NCI-H510A (cell line): ENCODE results near the gene MYO1H.
"Not testable (repeated sequence)": the region's sequence is repeated elsewhere in the genome, so short reads cannot be mapped to it uniquely, and the experiment has no call there.

Experiments used
- DNase-seq: peaks from one replicate; lab custom pipeline; 2025; lab: John Stamatoyannopoulos, UW

Gene MYO1H, protein sequence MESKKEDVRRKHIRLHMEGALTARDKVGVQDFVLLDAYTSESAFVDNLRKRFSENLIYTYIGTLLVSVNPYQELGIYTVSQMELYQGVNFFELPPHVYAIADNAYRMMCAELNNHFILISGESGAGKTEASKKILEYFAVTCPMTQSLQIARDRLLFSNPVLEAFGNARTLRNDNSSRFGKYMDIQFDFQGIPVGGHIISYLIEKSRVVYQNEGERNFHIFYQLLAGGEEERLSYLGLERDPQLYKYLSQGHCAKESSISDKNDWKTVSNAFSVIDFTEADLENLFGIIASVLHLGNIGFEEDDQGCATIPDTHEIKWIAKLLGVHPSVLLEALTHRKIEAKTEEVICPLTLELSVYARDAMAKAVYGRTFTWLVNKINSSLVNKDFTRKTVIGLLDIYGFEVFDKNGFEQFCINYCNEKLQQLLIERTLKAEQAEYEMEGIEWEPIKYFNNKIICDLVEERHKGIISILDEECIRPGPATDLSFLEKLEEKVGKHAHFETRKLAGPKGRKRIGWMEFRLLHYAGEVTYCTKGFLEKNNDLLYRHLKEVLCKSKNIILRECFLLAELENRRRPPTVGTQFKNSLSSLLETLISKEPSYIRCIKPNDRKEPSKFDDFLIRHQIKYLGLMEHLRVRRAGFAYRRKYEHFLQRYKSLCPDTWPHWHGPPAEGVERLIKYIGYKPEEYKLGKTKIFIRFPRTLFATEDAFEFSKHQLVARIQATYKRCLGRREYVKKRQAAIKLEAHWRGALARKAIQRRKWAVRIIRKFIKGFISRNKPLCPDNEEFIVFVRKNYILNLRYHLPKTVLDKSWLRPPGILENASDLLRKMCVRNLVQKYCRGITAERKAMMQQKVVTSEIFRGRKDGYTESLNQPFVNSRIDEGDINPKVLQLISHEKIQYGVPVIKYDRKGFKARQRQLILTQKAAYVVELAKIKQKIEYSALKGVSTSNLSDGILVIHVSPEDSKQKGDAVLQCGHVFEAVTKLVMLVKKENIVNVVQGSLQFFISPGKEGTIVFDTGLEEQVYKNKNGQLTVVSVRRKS

DNA sequence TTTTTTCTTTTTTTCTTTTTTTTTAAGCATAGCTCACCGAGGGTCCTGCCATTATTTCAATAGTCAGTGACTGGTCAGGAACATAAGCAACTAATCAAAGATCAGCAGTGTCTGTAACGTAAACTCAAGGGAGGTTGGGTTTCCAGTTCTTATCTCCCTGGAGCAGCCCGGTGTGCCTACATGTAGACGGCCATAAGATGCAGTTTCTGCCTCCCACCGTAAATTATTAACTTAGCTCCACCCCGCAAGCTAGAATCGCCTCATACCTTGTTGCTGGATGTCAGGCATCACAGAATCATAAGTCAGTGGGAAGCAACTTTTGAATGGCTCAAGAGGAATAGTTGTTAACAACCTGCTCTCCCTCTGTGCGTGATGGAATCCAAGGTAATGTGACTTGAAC is at the start of gene MYO1H:
TSS of gene MYO1H (plus strand) at position 312 of the 400 bp plus-strand sequence. CDS start at position 373, 61 bp downstream.
- DNase-seq = no peak

DNA sequence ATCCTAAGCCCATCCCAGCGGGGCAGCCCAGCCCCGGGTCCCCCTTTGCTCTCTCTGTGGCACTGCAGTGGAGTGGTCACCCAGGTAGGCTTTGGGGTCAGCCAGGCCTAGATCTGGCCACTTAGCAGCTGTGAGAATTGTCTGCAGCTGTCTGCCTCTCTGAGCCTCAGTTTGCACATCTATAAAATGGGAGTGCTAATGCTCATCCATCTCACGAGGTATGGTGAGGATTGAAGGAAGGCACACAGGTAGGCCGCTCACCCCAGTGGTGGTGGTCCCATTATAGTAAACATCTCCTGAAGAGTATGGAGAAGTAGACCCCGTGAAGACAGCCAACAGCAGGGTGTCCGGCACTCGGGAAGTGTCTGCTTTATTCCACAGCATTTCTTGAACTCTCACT is 47.9 kb upstream of the MYO1H start:
- no peak for DNase-seq

DNA sequence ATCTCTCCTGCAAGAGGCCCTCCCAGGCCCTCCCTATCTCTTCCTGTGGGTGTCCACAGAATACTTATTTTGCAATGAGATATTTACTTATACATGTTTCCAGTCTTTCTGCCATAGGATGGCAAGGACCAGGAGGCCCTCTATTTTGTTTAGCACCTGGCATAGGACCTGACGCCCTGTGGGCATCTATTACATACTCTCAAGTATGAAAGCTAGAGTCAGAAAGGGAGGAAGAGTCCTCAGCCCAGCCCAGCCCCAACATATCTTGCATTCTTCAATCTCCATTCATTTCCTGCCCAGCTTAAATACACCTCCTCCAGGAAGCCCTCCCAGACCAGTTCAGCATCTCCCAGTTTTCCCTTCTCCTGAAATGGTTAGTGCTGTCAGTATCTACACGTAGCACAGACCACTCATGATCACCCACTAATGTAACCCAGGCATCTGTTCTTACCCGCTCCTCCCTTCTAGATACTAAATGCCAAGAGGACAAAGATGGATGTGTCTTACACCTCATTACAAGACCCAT is 46.0 kb upstream of the MYO1H start:
- no peak for DNase-seq

DNA sequence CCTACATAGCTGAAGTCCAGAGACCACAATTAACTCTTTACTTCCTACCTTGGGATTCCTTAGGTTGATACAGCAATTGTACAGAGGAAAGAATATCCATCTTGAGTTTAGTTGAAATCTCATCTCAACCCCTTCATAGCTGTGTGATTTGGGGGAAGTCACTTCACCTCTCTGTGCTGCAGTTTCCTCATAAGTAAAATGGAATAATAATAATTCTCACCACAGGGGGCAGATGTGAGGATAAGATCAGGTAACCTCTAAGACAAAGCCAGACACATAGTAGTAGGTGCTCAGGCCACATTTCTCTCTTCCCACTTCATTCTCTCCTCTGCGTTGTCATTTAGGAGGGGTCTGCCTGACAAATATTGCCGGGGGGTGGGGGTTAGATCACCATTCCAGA is 45.3 kb upstream of the MYO1H start:
- no peak for DNase-seq

DNA sequence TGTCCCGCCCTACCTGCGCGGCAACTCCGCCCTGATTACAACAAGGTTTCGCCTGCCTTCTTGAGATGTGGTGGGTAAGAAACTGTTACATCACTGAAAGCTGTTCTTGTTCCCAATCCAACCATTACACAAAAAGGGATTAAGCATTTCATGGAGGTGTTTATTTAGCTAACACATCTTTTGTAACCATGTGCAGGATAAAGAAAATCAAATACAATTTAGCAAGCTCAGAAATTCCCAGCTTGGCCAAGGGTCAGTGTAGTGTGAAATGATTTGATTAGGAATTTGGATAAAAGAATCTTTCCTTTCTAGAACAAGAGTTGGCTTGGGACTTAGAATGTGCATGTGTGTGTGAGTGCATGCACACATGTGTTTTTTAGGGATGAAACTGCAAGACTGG is 44.9 kb upstream of the MYO1H start:
- DNase-seq = no peak

DNA sequence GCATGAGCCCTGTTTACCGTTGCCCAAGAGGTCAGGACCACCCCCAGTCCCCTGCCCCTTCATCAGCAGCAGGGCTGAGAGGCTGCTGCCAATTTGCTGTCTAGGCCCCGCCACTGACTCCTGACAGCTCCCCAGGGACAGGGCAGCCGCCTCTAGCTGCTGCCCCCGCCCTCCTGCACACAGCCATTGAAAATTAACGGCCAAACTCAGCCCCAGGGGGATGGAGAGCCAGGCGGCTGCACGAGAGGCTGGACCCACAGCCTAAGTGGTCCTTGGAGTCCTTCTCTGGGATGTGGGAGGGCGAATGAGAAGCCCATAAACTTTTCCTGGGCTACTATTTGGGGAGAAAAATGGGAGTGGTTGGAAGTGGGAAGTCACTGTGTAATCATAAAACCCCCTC is 43.2 kb upstream of the MYO1H start:
- no peak for DNase-seq

DNA sequence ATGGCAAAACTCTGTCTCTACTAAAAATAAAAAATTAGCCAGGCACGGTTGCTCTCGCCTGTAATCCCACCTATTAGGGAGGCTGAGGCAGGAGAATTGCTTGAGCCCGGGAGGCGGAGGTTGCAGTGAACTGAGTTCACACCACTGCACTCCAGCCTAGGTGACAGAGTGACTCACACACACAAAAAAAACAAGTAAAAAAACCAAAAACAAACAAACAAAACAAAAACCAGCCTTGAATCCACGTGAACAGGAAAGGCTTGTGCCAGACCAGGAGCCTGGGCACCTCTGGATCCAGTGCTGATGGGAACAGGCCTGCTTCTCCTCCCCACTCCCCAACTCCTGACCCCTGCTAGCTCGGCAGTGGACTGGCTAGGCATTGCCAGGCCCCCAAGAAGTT is 42.2 kb upstream of the MYO1H start:
- DNase-seq = no peak

DNA sequence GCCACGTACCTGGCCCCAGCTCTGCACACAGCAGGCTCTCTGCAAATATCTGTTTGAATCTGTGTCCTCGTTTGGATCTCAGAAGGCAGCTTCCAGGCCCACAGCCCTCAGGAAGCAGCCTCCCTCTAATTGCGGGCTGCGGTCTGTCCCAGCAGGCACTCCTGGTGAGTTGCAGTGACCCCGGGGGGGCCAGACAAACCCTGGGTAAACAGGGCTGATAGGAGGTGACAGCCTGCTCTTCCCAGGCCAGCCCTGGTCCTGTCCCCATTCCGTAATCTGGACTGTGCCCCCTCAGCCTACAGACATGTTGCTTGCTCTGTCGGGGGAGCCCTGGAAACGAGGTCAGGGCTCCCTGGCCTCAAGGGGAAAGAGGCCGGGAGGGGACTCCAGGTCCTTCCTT is 40.6 kb upstream of the MYO1H start:
- no peak for DNase-seq

DNA sequence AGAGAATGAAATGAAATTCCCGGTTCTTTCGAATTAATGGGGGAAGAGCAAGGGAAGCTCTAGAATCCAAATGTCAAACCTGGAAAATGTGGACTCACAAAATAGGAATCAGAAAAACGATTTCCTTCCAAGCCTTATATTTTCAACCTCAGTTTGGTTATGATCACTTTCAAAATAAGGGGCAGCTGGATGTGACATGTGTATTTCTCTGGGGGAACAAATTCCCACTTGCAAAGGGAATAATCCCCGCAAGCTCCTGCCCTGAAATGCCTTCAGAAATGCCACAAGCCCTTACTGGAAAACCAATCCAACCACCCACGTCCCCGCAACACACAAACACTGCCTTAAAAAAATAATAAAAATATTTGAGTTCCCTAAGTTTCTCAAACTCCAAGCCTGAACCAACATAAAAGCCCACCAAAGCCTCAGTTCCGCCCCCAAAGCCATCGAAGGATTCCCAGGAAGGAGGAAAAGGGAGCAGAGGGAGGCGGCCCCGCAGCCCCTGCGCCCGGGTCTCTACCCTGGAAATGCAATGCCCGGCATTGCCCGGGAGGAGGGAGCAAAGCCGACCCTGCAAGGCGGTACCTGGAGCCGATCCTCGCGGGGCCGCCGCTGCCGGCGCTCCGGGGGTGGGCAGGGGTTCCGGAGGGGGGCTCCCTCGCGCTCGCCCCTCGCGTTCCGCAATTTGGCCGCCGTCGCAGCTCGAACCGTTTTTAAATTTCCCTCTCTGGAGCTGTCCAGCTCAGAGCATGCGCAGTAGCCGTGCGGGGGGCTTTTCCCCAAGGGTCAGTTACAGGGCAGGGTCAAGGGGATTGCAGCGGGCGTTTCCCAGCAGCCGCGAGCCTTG is 38.9 kb upstream of the MYO1H start, which contains the start of gene FOXN4:
TSS of gene FOXN4 (minus strand) at position 751 of the 847 bp plus-strand sequence. CDS start 963 bp downstream, outside the sequence.
- no peak for DNase-seq

DNA sequence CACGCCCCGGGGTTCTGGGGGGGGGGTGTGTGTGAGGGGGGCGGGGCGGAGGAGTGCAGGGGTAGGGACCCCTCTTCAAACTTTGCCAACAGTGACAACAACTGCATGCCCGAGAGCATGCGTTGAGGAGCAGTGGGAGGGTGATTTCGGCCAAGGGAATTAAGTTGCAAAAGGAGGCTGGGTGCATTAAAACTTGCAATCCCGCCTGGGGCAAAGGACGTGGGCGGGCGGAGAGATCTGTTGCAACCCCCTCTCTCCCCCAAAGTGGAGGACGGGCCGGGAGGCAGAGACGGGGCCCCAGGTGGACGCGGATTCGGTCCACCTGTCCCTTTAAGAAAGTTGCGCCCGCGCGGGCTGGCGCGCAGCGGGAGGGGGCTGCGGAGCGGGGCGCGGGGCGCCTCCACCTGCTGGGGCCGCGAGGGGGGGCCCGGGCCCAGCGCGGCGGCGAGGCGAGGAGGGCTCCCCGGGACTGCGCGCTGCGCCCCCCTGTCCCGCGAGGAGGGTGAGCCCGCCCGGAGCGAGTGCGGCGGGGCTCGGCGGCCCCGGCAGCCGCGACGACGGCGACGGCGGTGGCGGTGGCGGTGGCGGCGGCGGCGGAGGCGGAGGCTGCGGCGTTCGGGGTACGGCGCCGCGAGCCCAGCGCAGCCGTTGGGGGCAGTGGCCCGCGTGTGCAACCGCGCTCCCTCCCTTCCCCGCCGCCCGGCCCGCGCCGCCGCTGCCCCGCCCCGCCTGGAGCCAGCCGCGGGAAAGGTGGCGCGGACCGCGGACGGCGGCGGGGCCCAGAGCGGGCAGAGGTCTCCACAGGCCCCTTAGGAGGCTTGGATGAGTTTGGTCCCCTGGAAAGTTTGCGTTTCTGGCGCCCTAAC is 38.1 kb upstream of the MYO1H start:
- peak; percentile 24 for DNase-seq

DNA sequence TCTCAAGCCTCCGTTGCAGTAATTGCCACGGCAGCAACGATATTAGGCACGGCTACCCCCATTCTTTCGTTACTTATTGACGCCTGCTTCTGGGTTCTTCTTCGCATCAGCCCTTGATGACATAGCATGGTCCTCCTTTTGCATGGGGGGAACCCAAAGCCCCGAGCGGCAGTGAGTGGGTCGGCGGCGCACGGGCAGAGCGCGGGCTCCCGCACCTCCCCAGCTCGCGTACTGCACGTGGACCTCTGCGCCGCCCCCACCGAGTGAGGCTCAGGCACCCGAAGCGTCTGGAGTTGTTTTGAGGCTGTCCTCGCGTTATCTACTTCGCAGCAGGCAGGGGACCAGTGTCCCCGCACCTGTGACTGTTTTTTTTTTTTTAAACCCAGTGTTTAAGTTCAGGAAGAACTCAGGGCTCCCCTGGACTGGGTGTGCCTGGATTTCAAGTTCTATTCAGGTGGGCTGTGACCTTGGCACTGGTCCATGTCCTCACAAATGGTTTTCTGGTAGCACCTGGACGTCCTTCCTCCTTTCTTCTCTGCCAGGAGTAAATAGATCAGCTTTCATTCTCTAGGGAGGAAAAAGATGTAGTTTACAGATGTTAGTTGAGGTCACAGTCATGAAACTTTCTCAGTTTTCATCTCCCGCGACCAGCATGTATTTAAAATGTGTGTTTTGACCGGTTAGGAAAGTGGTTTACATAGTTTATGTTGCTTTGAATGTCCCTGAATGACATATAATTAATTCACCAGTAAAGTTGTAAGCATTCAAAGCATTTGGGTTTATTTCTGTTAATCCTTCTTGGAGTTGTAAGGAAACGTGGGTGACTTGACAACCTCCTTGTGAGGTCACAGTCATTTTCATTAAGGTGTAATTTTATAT is 37.2 kb upstream of the MYO1H start:
- DNase-seq = peak; percentile 25

DNA sequence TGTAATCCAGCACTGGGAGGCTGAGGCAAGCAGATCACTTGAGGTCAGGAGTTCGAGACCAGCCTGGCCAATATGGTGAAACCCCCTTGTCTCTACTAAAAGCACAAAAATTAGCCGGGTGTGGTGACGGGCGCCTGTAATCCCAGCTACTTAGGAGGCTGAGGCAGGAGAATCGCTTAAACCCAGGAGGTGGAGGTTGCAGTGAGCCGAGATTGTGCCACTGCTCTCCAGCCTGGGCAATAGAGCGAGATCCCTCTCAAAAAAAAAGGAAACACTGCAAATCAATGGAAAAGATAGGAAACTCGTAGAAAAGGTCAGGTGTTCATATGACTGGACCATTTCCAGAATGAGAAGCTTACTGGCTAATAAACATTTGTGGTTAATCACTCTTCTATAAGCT is 26.4 kb upstream of the MYO1H start:
- not testable (repeated sequence) for DNase-seq

DNA sequence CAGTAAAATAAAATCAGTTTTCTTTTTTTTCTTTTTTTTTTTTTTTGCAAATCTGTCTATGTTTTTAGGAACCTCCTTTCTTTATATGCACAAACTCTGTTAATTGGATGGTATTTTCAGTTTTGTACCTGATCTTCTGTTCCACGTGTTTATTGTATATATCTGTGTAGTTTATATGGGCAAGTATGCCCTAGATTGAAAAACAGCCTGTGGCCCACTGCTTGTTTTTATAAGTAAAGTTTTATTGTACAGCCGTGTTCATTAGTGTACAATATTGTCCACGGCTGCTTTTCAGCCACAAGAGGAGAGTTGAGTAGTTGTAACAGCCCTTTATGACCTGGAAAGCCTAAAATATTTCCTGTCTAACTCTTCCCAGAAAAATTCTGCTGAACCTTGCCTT is 18.7 kb upstream of the MYO1H start:
- no peak for DNase-seq

DNA sequence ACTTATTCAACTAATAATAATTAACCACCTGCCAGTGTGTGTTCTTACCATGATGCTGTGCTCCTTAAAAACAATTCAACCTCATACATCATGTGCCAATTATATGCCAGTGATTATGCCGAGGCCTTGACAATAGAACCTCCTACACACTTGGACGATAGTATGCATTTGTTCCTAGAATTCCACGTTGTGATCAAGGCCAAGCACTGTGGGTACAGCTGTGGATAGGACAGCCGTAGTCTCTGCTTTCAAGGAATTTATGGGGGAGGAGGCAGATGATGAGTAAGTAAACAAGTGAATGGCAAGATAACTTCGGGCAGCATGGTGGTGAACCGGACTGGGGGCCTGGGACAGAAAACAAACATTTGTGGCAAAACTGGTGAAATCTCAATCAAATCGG is 18.0 kb upstream of the MYO1H start:
- no peak for DNase-seq

DNA sequence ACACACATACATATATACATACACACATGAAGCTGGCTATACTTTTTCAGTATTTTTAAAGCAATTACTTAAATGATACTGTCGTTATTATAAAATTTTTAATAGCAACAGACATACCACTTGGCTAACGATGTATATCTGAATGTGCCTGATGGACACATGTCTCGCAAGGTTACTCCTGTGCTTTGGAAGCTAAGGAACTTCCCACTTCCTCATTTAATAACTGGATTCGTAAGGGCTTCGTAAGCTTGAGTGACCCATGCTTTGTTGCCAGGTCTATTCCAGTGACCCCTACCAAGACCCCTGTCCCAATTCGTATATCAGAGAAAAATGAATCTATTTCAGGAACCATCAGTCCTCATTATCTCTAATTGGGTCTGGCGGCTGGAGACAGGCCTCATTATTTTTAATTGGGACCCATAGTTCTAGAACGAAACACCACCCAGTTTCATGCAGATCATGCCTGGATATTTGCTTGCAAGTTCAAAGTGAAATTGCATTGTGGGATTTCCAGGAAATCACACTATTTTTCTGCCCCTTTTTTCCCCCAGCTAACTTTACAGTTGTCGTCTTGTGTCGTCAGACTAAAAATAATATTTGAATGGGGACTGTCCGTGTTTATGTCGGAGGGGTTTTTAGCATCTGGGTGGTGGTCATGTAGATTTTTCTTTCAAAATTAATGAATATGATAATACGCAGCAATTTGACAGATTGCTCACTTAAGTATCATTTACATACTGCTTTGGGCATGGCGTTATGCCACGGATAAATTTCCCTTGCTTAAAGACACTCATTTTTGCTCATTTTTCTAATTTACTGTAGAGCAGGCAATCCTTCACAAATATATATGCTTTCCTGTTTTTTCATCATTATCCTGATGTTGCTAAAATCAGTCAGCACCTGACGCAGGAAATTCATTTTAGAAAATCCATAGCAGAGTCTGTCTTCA is 17.1 kb upstream of the MYO1H start:
- DNase-seq = no peak

DNA sequence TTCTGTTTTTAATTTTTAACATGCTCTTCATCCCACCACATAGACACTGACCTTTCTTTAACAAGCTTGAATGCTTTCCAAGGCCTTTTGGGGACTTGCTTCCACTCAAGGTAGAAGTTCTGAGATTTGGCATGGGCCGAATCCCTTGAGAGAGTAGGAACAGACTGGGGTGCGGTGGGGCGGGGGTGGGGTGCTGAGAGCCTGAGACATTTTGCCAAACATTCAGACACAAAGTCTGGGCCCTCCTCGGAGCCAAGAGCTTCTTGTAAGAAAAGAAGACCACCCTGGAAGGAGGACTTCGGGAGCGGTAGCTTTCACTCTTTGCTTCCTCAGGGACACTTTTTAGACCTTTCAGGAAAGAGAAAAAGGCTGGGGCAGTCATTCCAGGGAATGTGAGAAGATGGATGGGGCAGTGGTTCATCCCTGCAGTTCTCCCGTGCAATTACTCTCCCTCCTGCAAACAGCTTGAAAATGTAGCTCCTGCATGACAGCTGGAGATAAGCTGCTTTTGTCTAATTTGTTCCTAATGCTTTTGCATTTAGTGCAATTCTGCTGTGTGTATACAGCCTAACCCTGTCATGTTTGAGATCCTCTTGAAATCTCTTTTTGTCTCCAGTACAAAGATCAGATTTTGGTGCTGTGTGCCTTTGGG is 16.3 kb upstream of the MYO1H start:
- no peak for DNase-seq

DNA sequence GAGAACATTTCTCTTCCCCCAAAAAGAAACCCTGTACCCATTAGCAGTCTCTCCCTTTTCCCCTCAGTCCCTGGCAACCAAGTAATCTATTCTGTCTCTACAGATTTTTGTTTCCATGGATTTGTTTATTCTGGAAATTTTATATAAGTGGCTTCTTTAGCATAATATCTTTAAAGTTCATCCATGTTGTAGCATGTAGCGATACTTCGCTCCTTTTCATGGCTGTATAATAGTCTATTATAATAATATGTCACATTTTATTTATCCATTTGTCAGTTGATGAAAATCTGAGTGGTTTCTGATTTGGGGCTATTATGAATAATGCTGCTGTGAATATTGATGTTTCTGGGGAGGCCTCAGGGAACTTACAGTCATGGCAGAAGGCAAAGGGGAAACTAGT is 12.8 kb upstream of the MYO1H start:
- DNase-seq = no peak

DNA sequence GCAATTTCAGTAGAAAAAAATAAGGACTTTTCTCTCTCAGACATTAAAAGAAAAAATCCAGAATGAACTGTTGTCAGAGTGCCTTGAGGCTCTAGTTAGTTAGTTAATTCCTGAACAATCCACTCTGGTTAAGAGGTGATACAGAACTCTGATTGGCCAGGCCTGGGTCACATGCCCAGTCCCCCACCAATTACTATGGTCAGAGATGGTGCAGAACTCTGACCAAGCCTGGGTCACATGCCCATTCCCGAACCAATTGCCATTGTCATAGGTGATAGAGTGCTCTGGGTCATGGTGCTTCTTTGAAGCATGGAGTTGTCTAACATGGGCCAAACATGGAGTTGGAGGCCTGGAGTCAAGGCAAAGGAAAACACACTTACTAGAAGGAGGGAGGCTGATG is 11.1 kb upstream of the MYO1H start:
- DNase-seq = no peak
